ENCODE results near the gene SNX1. TPM values are rescaled to one million over a fixed set of nuclear protein-coding genes. Genes with fewer than 3 reads are reported as not detected.

SNX1 gene
- polyA plus RNA-seq, 2 of the 4 experiments (the other 2 are of a cell fraction), result 86.7 to 89.4 TPM

DNA sequence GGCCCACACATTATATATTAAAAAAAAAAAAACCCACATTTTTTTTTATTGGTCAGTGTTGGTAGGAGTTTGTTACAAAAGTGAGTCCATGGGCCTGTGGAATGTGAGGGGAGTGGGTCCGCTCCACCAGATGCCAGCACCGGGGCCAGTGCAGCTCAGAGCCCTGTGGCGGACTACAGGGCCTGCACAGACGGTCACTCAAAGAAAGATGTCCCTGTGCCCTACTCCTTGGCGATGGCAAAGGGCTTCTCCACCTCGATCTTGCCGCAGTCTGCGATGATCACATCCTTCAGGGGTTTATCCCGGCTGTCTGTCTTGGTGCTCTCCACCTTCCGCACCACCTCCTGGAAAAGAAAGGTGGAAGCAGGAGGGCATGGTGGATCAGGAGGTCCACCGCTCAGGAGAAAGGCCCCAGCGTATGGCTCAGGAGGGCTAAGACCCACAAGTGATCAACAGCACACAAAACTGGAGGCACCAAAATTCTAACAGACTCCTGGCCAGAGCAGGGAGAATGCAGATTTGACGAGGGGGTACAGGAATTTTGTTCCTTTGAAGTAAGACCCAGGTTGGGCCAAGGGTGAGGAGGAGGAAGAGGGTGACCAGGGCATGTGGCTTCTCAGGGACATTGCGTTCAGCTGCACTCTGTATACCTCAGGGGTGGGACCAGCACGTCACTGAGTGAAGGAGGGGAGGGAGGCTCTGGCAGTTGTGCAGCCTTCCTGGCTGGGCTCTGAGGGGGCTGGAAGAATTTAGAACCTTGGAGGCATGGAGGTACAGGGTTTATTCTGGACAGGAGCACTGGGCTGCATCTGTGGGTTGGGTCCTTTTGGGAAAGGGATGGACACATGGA is 60.2 kb downstream of the SNX1 start:
- POLR2A ChIA-PET, result no interaction called here

GRCh38 chr15:64156652-64157331 is 61.0 kb downstream of the SNX1 start:
- H3K4me2 ChIP-seq, result no peak overlapping the region
- WGBS (ENCODE audit: missing lambda C conversion rate), result 95% methylated on average over 16 of the region's 16 CpGs
- DNase-seq (ENCODE audit: low read depth in 1 of 2, low spot score in 1 of 2) (no peak), ATAC-seq (no peak), FAIRE-seq (no peak)
- H3K27ac ChIP-seq, result no peak overlapping the region
- no peaks in the 10 kb centered on the region for H3K9me3 ChIP-seq
- H3K4me1 ChIP-seq, result peaks cover 27% of the 10 kb centered on the region
- H3K4me3 ChIP-seq, result no peak overlapping the region
- ChIA-PET CTCF (interaction anchor here (1.0 to 5.2 kb wide), 2 partner anchors 7 to 547 kb away, joined by 3 to 69 read pairs; partner anchors contain the start of gene PPIB), POLR2A (no interaction called here)
- TF ChIP-seq JUN (IDR thresholded peaks at IDR 0.05) (no peak), RAD21 (conservative IDR thresholded peaks at IDR 0.05 in 1 of 2, IDR thresholded peaks at IDR 0.05 in 1 of 2) (no peak), EHF (CRISPR knock-in tag; IDR thresholded peaks at IDR 0.05) (no peak), USF2 (IDR thresholded peaks at IDR 0.05) (no peak), PHF8 (IDR thresholded peaks at IDR 0.05; ENCODE audit: borderline replicate concordance, low read depth) (no peak), CHD2 (IDR thresholded peaks at IDR 0.05; ENCODE audit: low read length, partially characterized antibody) (no peak), NFE2L2 (conservative IDR thresholded peaks at IDR 0.05; ENCODE audit: low read length) (no peak), NPAS2 (CRISPR knock-in tag; IDR thresholded peaks at IDR 0.05; ENCODE audit: borderline replicate concordance) (no peak), RCOR1 (IDR thresholded peaks at IDR 0.05; ENCODE audit: low read depth, low read length) (no peak), POLR2AphosphoS2 (conservative IDR thresholded peaks at IDR 0.05; ENCODE audit: low read length) (no peak), RNF2 (IDR thresholded peaks at IDR 0.05; ENCODE audit: borderline replicate concordance, low read depth) (no peak)

More for the DNA sequence above, 60.2 kb downstream of the SNX1 start:
- H3K4me3 ChIP-seq, result no peak overlapping the region
- no peak overlapping the region for H3K27ac ChIP-seq
- no peaks in the 10 kb centered on the region for H3K9me3 ChIP-seq
- CTCF ChIA-PET, result interaction anchor here (0.7 to 5.2 kb wide), 8 partner anchors 8 to 546 kb away, joined by 3 to 69 read pairs (median 4); partner anchors contain the start of gene PPIB
- 95% methylated on average over 15 of the region's 15 CpGs for WGBS (ENCODE audit: missing lambda C conversion rate)
- DNase-seq (ENCODE audit: low read depth in 1 of 2, low spot score in 1 of 2), result no peak
- H3K4me2 ChIP-seq, result no peak overlapping the region
- ATAC-seq, result no peak
- FAIRE-seq, result no peak
- no peak for TF ChIP-seq HOXA7 (CRISPR knock-in tag; IDR thresholded peaks at IDR 0.05)
- TF ChIP-seq KDM5A (IDR thresholded peaks at IDR 0.05), result no peak
- TF ChIP-seq REST (IDR thresholded peaks at IDR 0.05), result no peak
- no peak for TF ChIP-seq MYC (IDR thresholded peaks at IDR 0.05; ENCODE audit: borderline replicate concordance, low read length)
- no peak for TF ChIP-seq GATA3 (IDR thresholded peaks at IDR 0.05; ENCODE audit: borderline replicate concordance)
- TF ChIP-seq EHF (CRISPR knock-in tag; IDR thresholded peaks at IDR 0.05), result no peak
- TF ChIP-seq POLR2AphosphoS2 (conservative IDR thresholded peaks at IDR 0.05; ENCODE audit: low read length), result 0 out of 2 replicates have a peak, but pooled peaks have one; percentile 63
- no peak for TF ChIP-seq SREBF2 (IDR thresholded peaks at IDR 0.05)
- H3K4me1 ChIP-seq, result peaks cover 20% of the 10 kb centered on the region; the same call in 2 of the 3 replicates

Measured in A549 (cell line).